Activated naive CD8-positive, alpha-beta T cell treated with anti-CD3 and anti-CD28 coated beads, Interleukin-2, amount 10 ng/mL, durations not matched to agents 7 days and 5 days (primary cell): ENCODE measurements around the gene SIRPB2. TPM values are rescaled to one million over a fixed set of nuclear protein-coding genes. Genes with fewer than 3 reads are reported as not detected.

Experiments used
- ATAC-seq: fragments of 150-1000 bp; cut with Tn5 transposase; one replicate; pipeline ENCODE4 v1.10.0; 2021; ENCODE audit warnings: low read depth, moderate library complexity
- POLR2A ChIA-PET: fragments of 350-600 bp; sonication (Branson Sonifier 250); formaldehyde crosslinking; loops from one replicate; lab custom pipeline; 2021; ENCODE audit warnings: antibody characterized with exemption; lab: Charles Lee
- DNase-seq: peaks from one replicate; pipeline ENCODE4 v3.0.0; 2021
- H3K27ac Mint-ChIP-seq: one replicate; pipeline ENCODE4 v1.8.0; 2022; ENCODE audit warnings: mild to moderate bottlenecking, mixed read lengths
- H3K27me3 Mint-ChIP-seq: one replicate; pipeline ENCODE4 v1.8.0; 2022; ENCODE audit warnings: mild to moderate bottlenecking, moderate library complexity, mixed read lengths
- H3K36me3 Mint-ChIP-seq: one replicate; pipeline ENCODE4 v1.8.0; 2021; ENCODE audit warnings: mild to moderate bottlenecking, mixed read lengths
- H3K4me1 Mint-ChIP-seq: one replicate; pipeline ENCODE4 v1.8.0; 2021; ENCODE audit warnings: mixed read lengths
- H3K4me3 Mint-ChIP-seq: one replicate; pipeline ENCODE4 v1.8.0; 2022; ENCODE audit warnings: mild to moderate bottlenecking, moderate library complexity, mixed read lengths
- H3K9me3 Mint-ChIP-seq: one replicate; pipeline ENCODE4 v1.8.0; 2021; ENCODE audit warnings: mixed read lengths
- total RNA-seq, 2 experiments: library from RNA; stranded (reverse); gene quantifications; one replicate each; pipeline ENCODE4 v1.2.3, GENCODE V29; 2021

SIRPB2 gene
- total RNA-seq = not detected

DNA sequence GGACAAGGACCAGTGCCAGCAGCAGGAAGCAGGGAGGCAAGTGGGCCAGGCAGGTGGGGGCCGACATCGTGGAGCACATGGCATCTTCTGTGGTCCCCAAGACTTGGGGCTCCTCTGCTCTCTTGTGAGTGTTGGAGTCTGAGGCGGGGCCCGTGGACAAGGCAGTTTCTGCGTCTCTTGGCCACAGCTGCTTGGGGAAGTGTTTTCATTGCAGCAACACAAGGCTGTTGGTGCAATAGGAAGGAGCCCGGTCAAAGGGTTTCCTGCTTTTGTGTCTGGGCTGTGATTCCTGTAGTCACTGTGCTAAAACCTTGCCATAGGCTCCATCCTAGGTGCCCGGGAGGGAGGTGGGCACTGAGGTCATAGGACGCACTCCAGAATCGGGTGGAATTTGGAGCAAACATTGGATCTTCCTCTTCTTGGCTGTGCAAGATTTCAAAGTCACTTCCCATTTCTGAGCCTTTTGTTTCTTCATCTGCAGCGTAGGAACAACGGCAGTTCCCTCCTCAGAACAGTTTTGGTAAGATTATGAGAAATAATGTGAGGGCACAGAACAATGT lies at the start of gene SIRPB2:
Gene SIRPB2, minus strand, starts transcription at position 140 of the 560 bp plus-strand sequence. Its CDS starts 61 bp downstream, at position 79.
- Mint-ChIP-seq H3K27ac (no peak within 1 kb of the TSS), H3K4me1 (peaks cover 16% of the 10 kb centered on the region), H3K36me3 (no peaks in the 10 kb centered on the region), H3K4me3 (no peak within 1 kb of the TSS), H3K9me3 (no peaks in the 10 kb centered on the region), H3K27me3 (peaks cover 52% of the 10 kb centered on the region)
- ATAC-seq = no peak
- POLR2A ChIA-PET = no interaction called here
- no peak for DNase-seq

DNA sequence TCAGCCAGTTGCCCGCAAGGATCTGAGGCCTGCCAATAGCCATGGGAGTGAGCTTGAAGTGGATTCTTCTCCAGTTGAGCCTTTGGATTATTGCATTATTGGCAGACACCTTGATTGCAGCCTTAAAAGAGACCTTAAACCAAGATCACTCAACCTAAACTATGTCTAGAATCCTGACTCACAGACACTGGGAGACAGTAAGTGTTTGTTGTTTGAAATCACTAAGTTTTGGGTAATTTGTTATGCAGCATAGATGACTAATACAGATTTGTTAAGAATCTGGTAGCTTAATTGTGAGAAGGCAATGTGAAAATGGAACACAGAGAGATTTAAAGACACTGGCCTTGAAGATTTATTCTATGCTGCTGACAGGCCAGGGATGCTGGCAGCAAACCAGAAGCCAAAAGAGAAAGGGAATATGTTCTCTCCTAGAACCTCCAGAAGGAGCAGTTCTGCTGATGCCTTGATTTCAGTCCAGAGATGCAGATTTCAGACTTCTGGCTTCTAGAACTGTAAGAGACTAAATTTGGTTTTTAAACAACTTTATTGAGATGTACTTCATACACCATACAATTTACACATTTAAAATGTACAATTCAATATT lies 48.7 kb upstream of the SIRPB2 start:
- ATAC-seq (no peak), DNase-seq (no peak)
- Mint-ChIP-seq H3K27me3 (peaks cover 10% of the 10 kb centered on the region), H3K4me1 (peaks cover 9% of the 10 kb centered on the region), H3K9me3 (peaks cover 16% of the 10 kb centered on the region), H3K36me3 (peaks cover 8% of the 10 kb centered on the region), H3K27ac (no peak overlapping the region), H3K4me3 (no peak overlapping the region)
- POLR2A ChIA-PET = no interaction called here

DNA sequence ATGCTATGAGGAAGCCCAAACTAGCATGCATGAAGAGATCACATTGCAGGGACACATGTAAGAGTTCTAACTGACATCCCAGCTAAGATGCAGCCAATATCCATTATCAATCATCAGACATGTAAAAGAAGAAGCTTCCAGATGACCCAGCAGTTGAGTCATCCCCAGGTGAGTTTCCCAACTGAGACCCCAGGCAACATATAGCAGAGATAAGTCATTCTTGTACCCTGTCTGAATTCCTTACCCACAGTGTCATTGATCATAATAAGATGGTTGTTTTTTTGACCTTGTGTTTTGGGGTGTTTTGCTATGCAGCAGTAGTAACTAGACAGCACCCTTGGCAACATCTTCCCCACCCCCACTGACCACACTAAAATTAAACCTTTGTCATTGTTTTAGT lies 47.4 kb upstream of the SIRPB2 start:
- ATAC-seq (no peak), DNase-seq (no peak)
- Mint-ChIP-seq H3K27me3 (peaks cover 5% of the 10 kb centered on the region), H3K9me3 (peaks cover 12% of the 10 kb centered on the region), H3K4me3 (no peak overlapping the region), H3K4me1 (peaks cover 9% of the 10 kb centered on the region), H3K27ac (no peak overlapping the region), H3K36me3 (peaks cover 6% of the 10 kb centered on the region)
- POLR2A ChIA-PET = no interaction called here

DNA sequence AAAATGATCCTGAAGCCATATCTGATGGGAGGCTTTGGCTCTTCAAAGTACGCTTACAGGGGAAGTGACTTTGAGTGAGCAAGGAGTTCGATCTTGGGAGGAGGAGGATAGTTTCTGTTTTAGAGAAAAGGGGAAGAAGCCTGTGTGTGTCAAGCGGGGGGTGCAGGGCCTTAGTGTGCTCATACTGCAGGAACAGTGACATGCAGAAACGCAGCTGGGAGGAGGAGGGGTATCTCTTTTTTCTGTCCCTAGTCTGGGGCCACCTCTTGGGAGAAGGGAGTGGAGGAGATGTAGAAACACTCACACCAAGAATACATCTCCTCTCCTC lies 46.5 kb upstream of the SIRPB2 start:
- Mint-ChIP-seq H3K4me1 (peaks cover 9% of the 10 kb centered on the region), H3K4me3 (no peak overlapping the region), H3K9me3 (peaks cover 8% of the 10 kb centered on the region), H3K27me3 (no peaks in the 10 kb centered on the region), H3K27ac (peak overlapping the region; percentile 56), H3K36me3 (peaks cover 6% of the 10 kb centered on the region)
- POLR2A ChIA-PET = no interaction called here
- DNase-seq = no peak
- no peak for ATAC-seq

DNA sequence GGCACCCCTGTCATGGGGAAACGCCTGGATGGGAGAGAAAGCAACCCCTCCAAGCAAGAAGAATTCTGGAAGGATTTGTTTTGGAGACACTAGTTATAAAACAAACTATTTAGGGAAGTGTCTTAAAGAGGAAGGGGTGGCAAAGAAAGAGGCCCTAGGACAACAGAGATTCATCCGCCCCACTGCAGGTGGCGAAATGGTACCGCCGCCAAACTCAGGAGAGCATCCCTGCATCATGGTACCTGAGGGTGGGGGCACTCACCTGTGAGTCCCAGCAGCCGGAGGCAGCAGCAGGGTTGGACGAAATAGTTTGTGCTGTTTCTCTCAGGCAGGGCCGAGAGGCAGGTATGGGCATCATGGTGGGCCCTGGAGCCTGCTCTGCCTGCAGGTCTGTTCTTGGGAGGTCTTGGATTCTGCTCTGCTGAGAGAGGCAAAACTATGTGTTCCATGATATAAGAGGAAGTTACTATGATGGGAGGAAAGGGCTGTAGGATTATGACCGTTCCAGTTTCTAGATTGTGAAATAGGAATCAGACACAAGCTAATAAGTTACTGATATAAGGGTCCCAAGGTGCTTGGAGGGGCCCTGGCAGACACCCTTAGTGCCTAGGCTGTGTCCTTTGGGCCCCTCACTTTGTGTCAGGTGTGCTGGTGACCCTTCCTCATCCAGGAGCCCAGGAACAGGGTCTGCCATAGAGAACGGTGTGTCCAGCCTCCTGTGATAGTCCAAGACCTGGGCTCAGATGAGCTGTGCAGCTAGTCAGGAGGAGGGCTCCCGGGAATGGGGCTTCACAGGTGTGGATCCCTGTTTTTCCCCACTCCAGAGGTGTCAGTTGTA lies 45.9 kb upstream of the SIRPB2 start:
- DNase-seq (no peak), ATAC-seq (no peak)
- no peaks in the 10 kb centered on the region for H3K27me3 Mint-ChIP-seq
- H3K4me3 Mint-ChIP-seq = no peak overlapping the region
- peaks cover 6% of the 10 kb centered on the region for H3K36me3 Mint-ChIP-seq
- H3K27ac Mint-ChIP-seq = no peak overlapping the region
- POLR2A ChIA-PET = no interaction called here
- H3K4me1 Mint-ChIP-seq = peaks cover 9% of the 10 kb centered on the region
- peaks cover 3% of the 10 kb centered on the region for H3K9me3 Mint-ChIP-seq

DNA sequence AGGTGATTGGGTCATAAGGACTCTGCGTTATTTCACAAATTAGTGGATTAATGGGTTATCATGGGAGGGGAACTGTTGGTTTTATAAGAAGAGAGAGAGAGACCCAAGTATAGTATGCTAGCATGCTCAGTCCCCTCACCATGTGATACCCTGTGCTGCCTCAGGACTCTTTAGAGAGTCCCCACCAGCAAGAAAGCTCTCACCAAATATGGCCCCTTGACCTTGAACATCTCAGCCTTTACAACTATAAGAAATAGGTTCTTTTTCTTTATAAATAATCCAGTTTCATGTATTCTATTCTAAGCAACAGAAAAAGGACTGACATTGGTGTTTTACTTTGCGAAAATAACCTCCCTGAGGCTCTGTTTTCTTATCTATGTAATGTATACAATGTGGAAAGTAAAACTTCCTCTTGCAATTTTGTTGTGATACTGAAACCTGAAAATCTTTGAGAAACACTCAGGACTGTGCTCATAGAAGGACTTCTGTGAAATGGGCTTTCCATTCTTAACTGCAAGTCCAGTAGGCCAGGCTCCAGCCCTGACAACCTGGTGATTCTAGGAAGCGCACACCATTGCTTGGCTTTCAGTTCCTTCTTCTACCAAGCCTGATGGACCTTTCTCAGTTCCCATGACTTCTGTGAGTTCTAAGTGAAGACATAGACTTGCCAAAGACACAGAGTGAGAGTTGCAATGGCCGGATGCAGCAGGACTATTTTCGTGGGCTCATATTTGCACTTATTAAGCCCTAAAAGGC lies 44.4 kb upstream of the SIRPB2 start:
- H3K36me3 Mint-ChIP-seq = peaks cover 2% of the 10 kb centered on the region
- H3K4me1 Mint-ChIP-seq = peaks cover 9% of the 10 kb centered on the region
- POLR2A ChIA-PET = no interaction called here
- no peak overlapping the region for H3K27ac Mint-ChIP-seq
- H3K27me3 Mint-ChIP-seq = no peaks in the 10 kb centered on the region
- H3K9me3 Mint-ChIP-seq = peaks cover 3% of the 10 kb centered on the region
- ATAC-seq (no peak), DNase-seq (no peak)
- H3K4me3 Mint-ChIP-seq = no peak overlapping the region

DNA sequence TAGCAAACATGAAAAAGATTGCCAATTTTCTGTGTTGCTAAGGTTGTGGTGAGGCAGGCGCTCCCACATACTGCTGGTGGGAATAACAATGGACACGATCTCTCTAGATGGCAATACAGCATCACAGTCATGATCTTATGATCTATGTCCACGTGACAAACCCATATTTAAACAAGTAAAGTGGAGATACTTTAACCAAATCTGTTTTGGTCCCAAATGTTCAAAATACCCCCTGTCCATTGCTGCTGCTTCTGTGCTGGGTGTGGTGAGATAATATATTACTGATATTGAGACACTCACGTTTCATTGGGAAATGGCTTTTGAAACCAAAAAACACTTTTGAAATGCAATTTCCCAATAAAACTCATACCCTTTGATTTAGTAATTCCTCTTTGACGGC lies 43.3 kb upstream of the SIRPB2 start:
- H3K27me3 Mint-ChIP-seq = no peaks in the 10 kb centered on the region
- DNase-seq = no peak
- H3K4me1 Mint-ChIP-seq = peaks cover 9% of the 10 kb centered on the region
- H3K36me3 Mint-ChIP-seq = peaks cover under 1% of the 10 kb centered on the region
- POLR2A ChIA-PET = no interaction called here
- no peak for ATAC-seq
- H3K4me3 Mint-ChIP-seq = no peak overlapping the region
- no peak overlapping the region for H3K27ac Mint-ChIP-seq
- peaks cover 1% of the 10 kb centered on the region for H3K9me3 Mint-ChIP-seq

DNA sequence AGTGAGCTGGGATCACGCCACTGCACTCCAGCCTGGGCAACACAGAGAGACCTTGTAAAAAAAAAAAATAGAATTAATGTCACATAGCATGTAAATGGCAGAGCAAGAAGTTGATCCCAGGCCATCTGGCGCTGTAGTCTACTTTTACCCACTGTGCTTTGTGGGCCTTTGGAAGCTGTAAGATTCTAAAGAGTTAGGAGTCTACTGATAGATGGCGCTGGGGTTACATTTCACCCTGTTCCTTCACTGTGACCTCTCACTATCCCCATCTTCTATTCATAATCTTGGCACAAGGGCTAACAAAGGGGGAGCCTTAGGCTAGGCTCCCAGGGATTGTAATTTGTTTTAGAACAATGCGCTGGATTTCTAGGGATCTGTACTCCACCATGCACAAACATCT lies 41.8 kb upstream of the SIRPB2 start:
- no peak for DNase-seq
- H3K27ac Mint-ChIP-seq = no peak overlapping the region
- POLR2A ChIA-PET = no interaction called here

DNA sequence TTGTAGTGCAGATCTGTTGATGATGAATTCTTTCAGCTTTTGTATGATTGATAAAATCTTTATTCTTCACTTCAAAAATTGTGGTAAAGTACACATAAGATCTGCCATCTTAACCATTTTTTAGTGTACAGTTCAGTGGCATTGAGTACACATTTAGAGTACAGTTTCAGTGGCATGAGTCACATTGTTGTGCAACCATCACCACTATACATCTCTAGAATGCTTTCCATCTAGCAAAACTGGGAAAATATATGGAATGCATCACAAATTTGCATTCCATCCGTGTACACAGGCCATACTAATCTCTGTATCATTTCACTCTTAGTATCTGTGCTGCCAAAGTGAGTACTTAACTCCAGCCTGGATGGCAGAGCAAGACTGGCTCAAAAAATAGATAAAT lies 37.6 kb upstream of the SIRPB2 start:
- Mint-ChIP-seq H3K27me3 (peaks cover 5% of the 10 kb centered on the region), H3K27ac (no peak overlapping the region), H3K9me3 (peaks cover 2% of the 10 kb centered on the region), H3K4me3 (no peak overlapping the region), H3K36me3 (peaks cover 2% of the 10 kb centered on the region), H3K4me1 (no peaks in the 10 kb centered on the region)
- ATAC-seq (no peak), DNase-seq (no peak)
- POLR2A ChIA-PET = no interaction called here

More for the DNA sequence above, 41.8 kb upstream of the SIRPB2 start:
- ATAC-seq = peak; percentile 61
- Mint-ChIP-seq H3K27me3 (peaks cover 5% of the 10 kb centered on the region), H3K4me1 (peaks cover 5% of the 10 kb centered on the region), H3K9me3 (no peaks in the 10 kb centered on the region), H3K36me3 (peaks cover 2% of the 10 kb centered on the region), H3K4me3 (no peak overlapping the region)

DNA sequence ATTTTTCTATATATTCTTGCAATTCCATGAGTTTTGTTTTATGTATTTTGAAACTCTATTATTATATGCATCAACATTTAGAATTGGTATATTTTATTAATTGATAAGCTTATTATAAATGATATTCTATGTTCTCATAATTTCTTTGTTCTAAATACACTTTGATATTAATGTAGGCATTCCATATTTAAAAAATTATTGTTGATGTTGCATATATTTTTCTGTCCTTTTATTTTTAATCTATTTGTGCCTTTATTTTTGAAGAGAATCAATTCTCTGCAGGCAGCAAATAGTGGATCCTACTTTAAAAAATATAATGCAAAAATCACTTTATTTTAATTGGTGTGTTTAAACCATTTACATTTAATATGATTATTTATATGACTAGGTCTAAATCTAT lies 36.7 kb upstream of the SIRPB2 start:
- H3K9me3 Mint-ChIP-seq = peaks cover 2% of the 10 kb centered on the region
- H3K36me3 Mint-ChIP-seq = peaks cover 2% of the 10 kb centered on the region
- POLR2A ChIA-PET = no interaction called here
- DNase-seq = no peak
- H3K4me1 Mint-ChIP-seq = no peaks in the 10 kb centered on the region
- no peak overlapping the region for H3K4me3 Mint-ChIP-seq
- H3K27ac Mint-ChIP-seq = no peak overlapping the region
- peaks cover 8% of the 10 kb centered on the region for H3K27me3 Mint-ChIP-seq
- ATAC-seq = no peak

DNA sequence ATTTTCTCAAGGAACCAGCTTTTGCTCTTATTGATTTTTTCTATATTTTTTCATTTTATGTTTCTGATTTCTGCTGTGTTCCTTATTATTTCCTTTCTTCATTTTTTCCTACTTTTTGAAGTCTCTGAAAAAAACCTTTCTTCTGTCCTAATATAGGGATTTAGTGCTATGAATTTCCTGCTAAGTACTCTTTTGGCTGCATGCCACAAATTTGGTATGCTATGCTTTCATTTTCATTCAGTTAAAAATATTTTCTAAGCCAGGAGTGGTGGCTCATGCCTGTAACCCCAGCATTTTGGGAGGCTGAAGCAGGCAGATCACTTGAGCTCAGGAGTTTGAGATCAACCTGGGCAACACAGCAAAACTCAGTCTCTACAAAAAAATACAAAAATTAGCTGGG lies 35.7 kb upstream of the SIRPB2 start:
- peaks cover 8% of the 10 kb centered on the region for H3K27me3 Mint-ChIP-seq
- POLR2A ChIA-PET = no interaction called here
- peaks cover 2% of the 10 kb centered on the region for H3K9me3 Mint-ChIP-seq
- no peak overlapping the region for H3K4me3 Mint-ChIP-seq
- DNase-seq (no peak), ATAC-seq (no peak)
- no peak overlapping the region for H3K27ac Mint-ChIP-seq
- no peaks in the 10 kb centered on the region for H3K4me1 Mint-ChIP-seq
- peaks cover 2% of the 10 kb centered on the region for H3K36me3 Mint-ChIP-seq

DNA sequence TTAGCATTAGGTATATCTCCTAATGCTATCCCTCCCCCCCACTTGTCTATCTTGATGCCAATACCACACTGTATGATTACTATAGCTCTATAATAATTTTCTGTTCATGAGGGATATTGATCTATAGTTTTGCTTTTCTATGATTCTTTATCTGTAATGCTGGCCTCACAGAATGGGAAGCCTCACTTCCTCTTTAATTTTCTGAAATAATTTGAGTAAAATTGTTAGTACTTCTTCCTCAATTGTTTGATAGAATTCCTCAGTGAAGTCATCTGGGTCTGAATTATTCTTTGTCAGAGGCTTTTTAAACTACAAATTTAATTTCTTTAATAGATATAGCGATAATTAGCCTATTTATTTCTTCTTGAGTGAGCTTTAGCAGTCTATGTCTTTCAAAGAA lies 35.1 kb upstream of the SIRPB2 start:
- H3K4me3 Mint-ChIP-seq = no peak overlapping the region
- POLR2A ChIA-PET = no interaction called here

DNA sequence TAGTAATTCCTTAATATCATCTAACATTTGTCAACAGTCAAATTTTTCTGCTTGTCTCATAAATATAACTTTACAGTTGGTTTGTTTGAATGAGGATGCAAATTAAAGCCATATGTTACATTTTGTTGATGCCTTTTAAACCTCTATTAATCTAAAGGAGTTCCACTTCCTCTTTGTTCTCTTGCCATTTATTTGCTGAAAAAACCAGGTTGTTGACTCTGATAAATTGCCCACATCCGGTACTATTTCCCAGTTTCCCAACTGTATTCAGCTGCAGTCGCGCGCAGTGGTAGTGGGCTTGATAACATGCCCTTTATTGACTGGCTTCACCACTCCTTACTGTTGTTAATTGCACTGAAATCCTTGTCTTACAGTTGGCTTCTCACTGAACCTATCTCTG lies 32.8 kb upstream of the SIRPB2 start:
- Mint-ChIP-seq H3K27me3 (peaks cover 21% of the 10 kb centered on the region), H3K36me3 (peaks cover 2% of the 10 kb centered on the region), H3K4me1 (no peaks in the 10 kb centered on the region), H3K4me3 (no peak overlapping the region), H3K9me3 (peaks cover 4% of the 10 kb centered on the region), H3K27ac (no peak overlapping the region)
- ATAC-seq (no peak), DNase-seq (no peak)
- POLR2A ChIA-PET = no interaction called here

More for the DNA sequence above, 35.1 kb upstream of the SIRPB2 start:
- no peaks in the 10 kb centered on the region for H3K4me1 Mint-ChIP-seq
- no peak for ATAC-seq
- no peak overlapping the region for H3K27ac Mint-ChIP-seq
- DNase-seq = no peak
- peaks cover 10% of the 10 kb centered on the region for H3K27me3 Mint-ChIP-seq
- H3K36me3 Mint-ChIP-seq = peaks cover 2% of the 10 kb centered on the region
- H3K9me3 Mint-ChIP-seq = peaks cover 2% of the 10 kb centered on the region
